Cardiac muscle cell (in vitro differentiated cells and primary cell): Measurements from ENCODE around the gene TRIM56. TPM values are rescaled to one million over a fixed set of nuclear protein-coding genes. Genes with fewer than 3 reads are reported as not detected.
A peak's percentile ranks its signal among the peaks of the same experiment; 100 is the strongest.

ENCODE experiments used
- DNase-seq, 2 donors: peaks; one replicate each; pipeline versions ENCODE4 v3.0.0 to v3.0.0-alpha.2; 2010 to 2017; ENCODE audit warnings: low read depth in 1 of 2, low spot score in 1 of 2
- H3K27ac ChIP-seq: fragments of 200-600 bp; sonication (generic); 2 replicates; pipeline ENCODE4 v1.5.1; 2016
- H3K27me3 ChIP-seq: fragments of 200-600 bp; sonication (generic); 2 replicates; pipeline ENCODE4 v1.6.0; 2016; ENCODE audit warnings: control low read depth
- H3K36me3 ChIP-seq: fragments of 200-600 bp; sonication (generic); 2 replicates; pipeline ENCODE4 v1.5.1; 2016; ENCODE audit warnings: control low read depth
- H3K4me1 ChIP-seq: fragments of 200-600 bp; sonication (generic); 2 replicates; pipeline ENCODE4 v1.8.1; 2017; ENCODE audit warnings: low read depth, mild to moderate bottlenecking, mixed run types
- H3K4me3 ChIP-seq: fragments of 200-600 bp; sonication (generic); 2 replicates; pipeline ENCODE4 v1.5.1; 2016; ENCODE audit warnings: mild to moderate bottlenecking
- H3K9me3 ChIP-seq: fragments of 200-600 bp; sonication (generic); 2 replicates; pipeline ENCODE4 v1.5.1; 2017; ENCODE audit warnings: low read depth, mild to moderate bottlenecking, control low read depth
- CTCF ChIP-seq: IDR thresholded peaks from 2 replicates; pipeline ENCODE4 v1.5.1; 2012; ENCODE audit warnings: low read depth, mild to moderate bottlenecking, low read length
- polyA plus RNA-seq: library from polyadenylated mRNA; unstranded; fragments of >200 nt; fragmentation: Nextera tagmentation; extraction: Ambion mirVana; gene quantifications from 2 replicates; pipeline ENCODE4 v1.2.1, GENCODE V29; 2016
- total RNA-seq: library from RNA; depleted of rRNA; stranded (reverse); fragments of >200 nt; gene quantifications from 2 replicates; pipeline ENCODE4 v1.2.3, GENCODE V29; 2016

The TRIM56 gene
- total and polyA plus RNA-seq, 2 experiments from 2014 or later, result 11.6 to 12.9 TPM

- DNase-seq, result peak; percentile 76 to 83
Observed at GRCh38 chr7:101077303-101078086, 7.8 kb upstream of the TRIM56 start.

GRCh38 chr7:101081432-101081831, 3.8 kb upstream of the TRIM56 start:
- no peak for TF ChIP-seq CTCF
- no peaks in the 10 kb centered on the region for H3K4me1 ChIP-seq
- no peak overlapping the region for H3K27ac ChIP-seq
- DNase-seq, result no peak
- H3K27me3 ChIP-seq, result peaks cover 2% of the 10 kb centered on the region
- no peaks in the 10 kb centered on the region for H3K9me3 ChIP-seq
- no peak overlapping the region for H3K4me3 ChIP-seq
- H3K36me3 ChIP-seq, result no peaks in the 10 kb centered on the region

More at GRCh38 chr7:101077303-101078086, 7.8 kb upstream of the TRIM56 start:
- H3K4me3 ChIP-seq, result no peak overlapping the region
- no peaks in the 10 kb centered on the region for H3K9me3 ChIP-seq
- no peaks in the 10 kb centered on the region for H3K4me1 ChIP-seq
- H3K36me3 ChIP-seq, result no peaks in the 10 kb centered on the region
- H3K27me3 ChIP-seq, result peaks cover 6% of the 10 kb centered on the region
- peak; percentile 98 for TF ChIP-seq CTCF
- H3K27ac ChIP-seq, result no peak overlapping the region

GRCh38 chr7:101084865-101085161, 468 bp upstream of the TRIM56 start:
- Histone ChIP-seq H3K36me3 (no peaks in the 10 kb centered on the region), H3K9me3 (no peaks in the 10 kb centered on the region), H3K4me3 (peak overlapping the region; percentile 64), H3K27ac (peak overlapping the region; percentile 89), H3K4me1 (no peaks in the 10 kb centered on the region), H3K27me3 (peaks cover 2% of the 10 kb centered on the region)
- TF ChIP-seq CTCF, result no peak
- no peak for DNase-seq

- no peak for DNase-seq
- Histone ChIP-seq H3K27me3 (no peaks in the 10 kb centered on the region), H3K4me3 (no peak overlapping the region), H3K36me3 (no peaks in the 10 kb centered on the region), H3K27ac (no peak overlapping the region), H3K4me1 (no peaks in the 10 kb centered on the region), H3K9me3 (no peaks in the 10 kb centered on the region)
- TF ChIP-seq CTCF, result no peak
Observed at GRCh38 chr7:101087334-101088068, 2.2 kb downstream of the TRIM56 start.

- no peaks in the 10 kb centered on the region for H3K36me3 ChIP-seq
- no peaks in the 10 kb centered on the region for H3K27me3 ChIP-seq
- H3K4me3 ChIP-seq, result no peak overlapping the region
- no peaks in the 10 kb centered on the region for H3K4me1 ChIP-seq
- H3K27ac ChIP-seq, result no peak overlapping the region
- TF ChIP-seq CTCF, result no peak
- H3K9me3 ChIP-seq, result no peaks in the 10 kb centered on the region
- no peak for DNase-seq
Observed at GRCh38 chr7:101088069-101088425, 2.8 kb downstream of the TRIM56 start.
